22Rv1 (cell line): ENCODE results near the gene TSSK6.

Experiments used
- CTCF ChIP-seq: fragments of 450-650 bp; IDR thresholded peaks from 2 replicates; pipeline ENCODE4 v1.5.1; 2017; ENCODE audit warnings: mild to moderate bottlenecking
- ZFX ChIP-seq: fragments of 450-650 bp; IDR thresholded peaks from 2 replicates; pipeline ENCODE4 v1.6.1; 2017; ENCODE audit warnings: antibody characterized with exemption, borderline replicate concordance

DNA sequence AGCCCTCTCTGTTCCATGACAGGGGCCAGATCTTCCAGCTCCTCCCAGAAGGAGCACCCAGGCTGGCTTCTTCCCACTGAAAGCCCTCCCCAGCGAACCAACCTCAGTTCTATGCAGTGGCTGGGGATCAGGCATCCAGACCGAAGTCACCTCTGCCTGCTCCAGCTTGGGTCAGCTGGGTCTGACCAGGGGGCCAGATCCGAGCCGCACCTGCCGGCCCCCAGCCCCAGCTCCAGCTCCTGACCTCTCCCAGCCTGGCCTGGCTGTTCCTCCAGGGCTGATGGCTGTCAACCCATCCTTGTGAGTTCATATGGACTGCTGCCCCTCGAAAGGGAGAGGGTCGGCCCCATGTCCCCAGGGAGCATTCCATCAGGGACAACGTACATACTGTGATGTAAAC lies 8.0 kb downstream of the TSSK6 start:
- TF ChIP-seq CTCF (no peak), ZFX (no peak)
